Measurements from ENCODE around the gene LRCH3.

LRCH3 gene

DNA sequence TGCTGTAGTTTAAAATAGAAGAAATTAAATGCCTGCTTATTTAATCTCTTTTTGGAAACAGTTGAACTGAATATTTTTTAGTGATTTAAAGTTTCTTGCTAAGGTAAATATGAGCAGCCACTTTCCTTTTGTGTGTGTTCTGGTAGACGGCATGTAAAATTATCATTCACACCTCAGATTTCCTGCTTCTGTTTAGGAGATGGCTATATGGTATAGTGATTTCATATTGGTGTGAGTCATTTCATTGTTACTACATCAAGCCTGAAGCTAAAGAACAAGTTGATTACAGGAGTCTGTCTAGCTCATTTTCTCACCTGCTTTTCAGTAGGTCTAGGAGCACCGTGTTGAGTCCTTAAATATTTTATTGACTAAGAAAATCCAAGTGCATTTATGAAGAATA lies 2.2 kb downstream of the LRCH3 start:
- DNase-seq, result no peak

DNA sequence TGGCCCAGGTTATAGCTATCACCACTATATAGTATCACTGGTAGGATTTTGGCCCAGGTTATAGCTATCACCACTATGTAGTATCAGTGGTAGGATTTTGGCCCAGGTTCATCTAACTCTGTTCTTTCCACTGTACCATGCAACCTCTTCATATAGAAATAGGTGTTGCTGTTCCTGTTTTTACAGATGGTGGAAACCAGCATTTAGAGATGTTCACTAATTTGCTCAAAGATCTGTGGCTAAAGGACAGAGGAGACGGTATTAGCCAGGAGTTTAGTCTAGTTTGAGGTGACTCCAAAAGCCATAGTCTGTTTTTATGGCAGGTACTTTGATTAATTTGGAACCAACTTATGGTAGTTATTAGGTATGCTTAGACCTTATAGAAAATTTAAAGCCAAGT lies 3.1 kb downstream of the LRCH3 start:
- no peak for DNase-seq

DNA sequence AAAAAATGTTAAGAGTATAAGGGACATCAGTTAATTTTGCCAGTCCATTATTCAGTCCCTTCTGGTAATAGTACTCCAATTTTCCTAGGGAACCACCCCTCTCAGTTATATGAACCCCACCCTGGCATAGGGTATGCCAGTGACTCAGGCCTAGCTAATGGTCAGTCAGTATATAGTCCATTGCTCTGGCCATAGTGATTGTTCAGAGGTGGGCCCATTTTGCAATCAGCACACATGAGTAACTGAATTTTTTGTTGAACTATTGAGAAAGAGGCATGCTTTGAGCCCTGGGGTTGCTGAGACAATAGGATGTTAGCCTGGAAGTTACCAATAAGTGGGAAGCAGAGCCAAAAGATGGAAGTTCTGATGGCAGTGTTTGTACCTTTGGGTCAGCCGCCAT lies 4.1 kb downstream of the LRCH3 start:
- DNase-seq, result no peak

DNA sequence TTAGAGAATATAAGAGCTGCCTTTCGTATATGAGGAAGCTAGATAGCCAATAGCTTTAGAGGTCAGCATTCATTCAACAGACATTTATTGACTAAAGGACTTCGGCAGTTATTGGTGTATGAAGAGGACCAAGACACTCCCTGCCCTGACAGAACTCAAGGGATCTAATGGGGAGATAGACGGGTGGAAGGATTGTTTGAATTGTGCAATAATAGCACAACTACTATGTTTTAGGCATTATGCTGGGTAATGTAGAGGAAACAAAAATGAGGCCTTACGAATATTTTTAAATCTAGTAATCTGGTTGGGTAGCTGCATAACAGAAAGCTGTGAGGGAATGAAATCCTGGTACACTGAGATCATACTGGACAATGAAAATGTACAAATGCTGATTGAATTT lies 5.0 kb downstream of the LRCH3 start:
- no peak for DNase-seq

DNA sequence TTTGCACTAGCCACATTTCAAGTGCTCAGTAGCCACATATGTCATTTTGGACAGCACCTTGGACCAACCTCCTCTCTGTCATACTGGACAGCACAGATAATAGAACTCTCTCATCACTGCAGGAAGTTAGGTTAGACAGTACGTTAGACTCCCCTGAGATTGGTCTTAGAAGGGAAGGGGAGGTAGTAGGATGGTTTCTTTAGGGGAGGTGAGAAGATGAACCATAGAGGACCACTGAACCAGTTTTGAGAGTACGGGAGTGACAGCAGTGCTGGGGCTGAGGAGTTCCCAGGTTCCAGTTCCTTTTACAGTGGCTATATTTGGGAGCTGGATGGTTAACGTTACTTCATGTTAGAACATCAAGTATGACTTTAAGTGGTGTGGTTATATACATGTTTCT lies 7.8 kb downstream of the LRCH3 start:
- no peak for DNase-seq

DNA sequence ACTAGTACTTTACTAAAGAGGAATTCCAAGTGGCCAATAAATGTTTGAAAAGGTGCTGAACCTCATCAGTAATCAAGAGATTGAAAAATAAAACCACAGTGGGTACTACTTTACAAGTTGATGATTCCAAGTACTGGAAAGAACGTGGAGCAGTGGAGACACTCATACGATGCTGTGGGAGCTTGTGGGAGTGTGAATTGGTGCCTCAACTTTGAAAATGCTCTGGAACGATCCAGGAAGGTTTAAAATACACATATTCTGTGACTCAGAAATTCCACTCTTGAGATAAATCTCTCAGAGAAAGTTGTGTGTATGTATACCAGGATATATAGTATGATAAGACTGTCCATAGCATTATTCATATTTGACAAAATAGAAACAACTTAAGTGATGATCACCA lies 9.3 kb downstream of the LRCH3 start:
- DNase-seq, result no peak

DNA sequence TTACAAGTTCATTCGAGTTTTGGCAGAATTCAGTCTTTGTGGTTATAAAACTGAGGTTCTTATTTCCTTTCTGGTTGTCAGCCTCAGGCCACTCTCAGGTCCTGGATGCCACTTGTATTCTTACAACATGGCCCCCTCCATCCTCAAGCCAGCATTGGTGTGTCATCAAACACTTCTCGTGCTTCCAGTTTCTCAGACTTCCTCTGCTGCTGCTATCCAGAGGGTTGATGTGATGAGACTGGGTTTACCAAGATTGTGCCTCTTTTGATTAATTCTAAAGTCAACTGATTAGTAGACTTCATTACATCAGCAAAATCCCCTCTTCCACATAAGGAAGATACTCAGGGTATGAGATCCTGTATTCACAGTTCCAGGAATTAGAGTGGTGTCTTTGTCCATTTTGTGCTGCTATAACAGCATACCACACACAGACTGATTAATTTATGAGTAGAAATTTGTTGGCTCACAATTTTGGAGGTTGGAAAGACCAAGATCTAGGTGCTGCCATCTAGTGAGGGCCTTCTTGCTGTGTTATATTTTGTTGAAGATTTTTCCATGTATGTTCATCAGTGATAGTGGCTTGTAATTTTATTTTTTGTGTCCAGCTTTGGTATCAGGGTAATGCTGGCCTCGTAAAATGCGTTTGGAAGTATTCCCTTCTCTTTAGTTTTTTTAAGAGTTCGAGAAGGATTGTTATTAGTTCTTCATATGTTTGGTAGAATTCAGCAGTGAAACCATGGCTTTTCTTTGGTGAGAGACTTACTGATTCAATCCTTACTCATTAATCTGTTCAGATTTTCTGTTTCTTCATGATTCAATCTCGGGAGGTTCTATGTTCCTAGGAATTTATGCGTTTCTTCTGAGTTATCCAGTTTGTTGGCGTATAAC lies 11.1 kb downstream of the LRCH3 start:
- DNase-seq, result no peak

DNA sequence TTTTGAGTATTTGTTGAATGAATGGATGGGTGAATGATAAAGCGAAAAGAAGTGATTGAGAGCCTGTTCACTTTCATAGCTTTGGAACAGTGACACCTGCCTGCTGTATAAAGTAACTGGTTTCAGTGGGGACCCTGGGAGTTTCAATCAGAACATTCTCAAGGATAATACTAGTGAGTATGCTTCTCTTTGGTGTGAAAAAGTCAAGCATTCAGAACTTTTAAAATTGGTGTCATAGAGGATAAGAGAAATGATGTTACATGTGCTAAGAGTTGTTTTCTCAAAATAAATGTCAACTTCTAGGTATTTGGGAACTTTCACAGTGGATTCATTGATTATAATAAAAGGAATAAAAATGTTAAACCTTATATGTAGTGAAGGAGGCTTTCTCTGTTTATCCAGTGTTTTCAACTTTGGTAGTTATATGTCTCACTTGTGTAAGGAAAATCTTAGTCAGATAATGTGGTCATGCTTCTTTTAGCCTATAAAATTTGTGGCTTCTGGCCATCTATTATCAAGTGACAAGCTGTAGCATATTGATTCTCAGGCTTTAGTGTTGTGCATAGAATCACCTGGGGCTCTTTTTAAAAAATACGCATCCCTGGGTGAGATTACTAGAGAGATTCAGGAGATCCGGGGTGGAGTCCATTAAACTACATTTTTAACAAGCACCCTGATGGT lies 11.9 kb downstream of the LRCH3 start:
- DNase-seq, result no peak

DNA sequence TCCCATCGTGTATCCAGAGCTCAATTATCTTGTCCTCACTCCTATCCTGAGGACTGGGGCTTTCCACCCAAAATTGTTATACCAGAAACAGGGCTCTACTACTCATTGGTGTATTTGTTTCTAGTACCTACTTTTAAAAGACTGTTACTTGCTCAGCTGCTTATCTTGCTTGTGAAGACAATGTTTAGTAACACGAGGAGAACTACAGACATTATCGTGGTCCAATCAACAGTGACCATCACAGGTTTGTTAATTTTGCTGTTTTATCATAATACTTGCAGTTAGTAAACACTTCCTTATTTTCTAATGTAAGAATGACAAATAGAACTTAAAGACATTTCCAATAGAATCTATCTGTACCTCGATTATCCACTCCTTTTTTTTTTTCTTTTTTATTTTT lies 13.5 kb downstream of the LRCH3 start:
- DNase-seq, result no peak

DNA sequence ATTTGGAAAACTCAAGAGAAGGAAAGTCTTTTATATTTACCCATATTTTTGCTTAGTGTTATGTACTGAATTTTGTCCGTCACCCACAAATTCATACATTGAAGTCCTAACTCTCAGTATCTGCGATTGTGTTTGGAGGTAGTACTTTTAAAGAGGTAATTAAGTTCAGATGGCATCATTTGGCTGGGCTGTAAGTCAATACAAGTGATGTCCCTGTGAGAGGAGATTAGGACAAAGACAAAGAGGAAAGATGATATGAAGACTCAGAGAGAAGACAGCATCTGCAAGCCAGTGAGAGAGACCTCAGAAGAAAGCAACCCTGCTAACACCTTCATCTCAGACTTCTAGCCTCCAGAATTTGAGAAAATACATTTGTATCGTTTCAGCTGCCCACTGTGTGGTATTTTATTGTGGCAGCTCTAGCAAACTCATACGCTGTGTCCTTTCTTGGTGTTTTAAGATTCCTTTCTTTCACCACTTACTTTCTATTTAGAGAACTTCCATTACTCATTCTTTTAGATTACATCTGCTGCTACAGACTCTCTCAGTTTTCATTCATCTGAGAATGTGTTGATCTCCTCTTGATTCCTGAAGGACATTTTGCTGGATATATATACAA lies 17.0 kb downstream of the LRCH3 start:
- DNase-seq, result no peak

DNA sequence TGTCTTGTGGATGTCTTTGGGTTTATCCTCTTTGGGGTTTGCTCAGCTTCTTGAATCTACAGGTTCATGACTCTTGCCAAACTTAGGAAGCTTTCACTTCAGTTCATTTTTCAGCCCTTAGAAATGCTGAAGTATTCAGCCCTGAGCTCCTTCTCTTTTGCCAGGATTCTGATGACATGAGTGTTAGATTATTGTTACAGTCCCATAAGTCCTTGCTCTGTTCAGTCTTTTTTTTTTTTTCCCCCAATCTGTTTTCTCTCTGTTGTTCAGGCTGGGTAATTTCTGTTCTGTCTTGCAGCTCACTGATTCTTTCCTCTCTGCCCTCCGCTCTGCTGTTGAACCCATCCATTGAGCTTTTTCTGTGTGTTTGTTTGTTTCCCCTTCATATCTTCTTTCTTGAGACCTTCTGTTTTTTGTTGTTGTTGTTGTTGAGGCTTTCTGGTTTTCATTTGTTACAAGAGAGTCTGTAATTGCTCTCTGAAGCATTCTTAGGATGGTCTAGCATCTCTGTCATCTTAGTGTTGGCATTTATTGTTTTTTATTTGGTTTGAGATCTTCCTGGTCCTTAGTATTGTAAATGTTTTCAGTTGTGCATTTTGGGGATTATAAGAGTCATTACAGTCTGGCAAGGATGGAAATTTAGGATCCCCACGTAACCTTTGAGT lies 18.4 kb downstream of the LRCH3 start:
- no peak for DNase-seq

DNA sequence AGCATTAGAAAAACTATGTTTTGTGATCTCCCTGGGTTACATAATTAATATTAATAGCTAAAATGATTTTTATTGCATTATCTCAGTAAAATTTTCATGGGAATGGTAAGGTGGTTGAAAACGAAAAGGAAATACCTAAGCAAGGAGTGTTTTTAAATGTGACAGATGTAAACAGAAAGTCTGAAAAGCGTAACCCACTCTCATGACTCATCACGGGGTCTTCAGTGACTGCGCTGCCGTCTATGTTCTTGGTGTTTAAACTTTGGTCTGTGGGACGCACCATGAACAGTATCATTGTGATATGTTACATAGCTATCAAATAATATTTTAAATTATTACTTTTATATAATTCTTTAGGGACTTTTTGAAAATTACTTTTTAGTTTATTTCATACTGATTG lies 19.8 kb downstream of the LRCH3 start:
- DNase-seq, result no peak

DNA sequence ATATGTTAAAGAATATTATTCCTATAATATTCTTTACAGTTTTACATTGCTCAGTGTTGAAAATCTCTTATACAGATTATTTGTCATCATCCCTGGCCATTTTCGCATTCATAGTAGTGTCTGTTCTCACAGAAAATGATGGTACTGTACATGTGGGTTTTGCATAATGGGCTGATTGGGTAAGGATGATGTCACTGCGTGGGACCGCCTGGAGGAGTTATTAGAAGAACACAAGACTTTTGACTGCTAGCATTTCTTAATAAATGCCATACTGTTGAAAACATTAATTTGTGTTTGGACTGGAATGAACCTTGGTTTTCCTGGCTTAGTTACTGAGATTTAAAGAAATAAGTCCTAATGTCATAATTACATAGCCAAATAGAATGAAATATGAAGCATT lies 20.3 kb downstream of the LRCH3 start:
- no peak for DNase-seq

DNA sequence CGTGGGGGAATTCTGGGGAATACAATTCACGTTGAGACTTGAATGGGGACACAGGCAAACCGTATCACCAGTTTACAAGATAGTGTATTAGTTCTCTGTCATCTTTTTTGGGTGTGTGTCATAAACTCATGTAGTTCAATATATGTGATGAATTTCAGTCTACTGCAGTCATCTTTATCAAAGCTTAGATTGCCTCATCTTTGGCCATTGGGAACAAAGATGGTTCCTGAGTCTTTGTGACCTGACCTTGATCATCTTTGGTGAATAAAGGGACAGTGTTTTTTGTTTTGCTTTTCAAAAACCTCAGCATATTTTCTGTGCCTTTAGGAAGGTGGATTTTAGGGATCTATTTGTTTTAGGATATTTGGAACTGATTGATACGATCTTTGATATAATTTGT lies 23.3 kb downstream of the LRCH3 start:
- no peak for DNase-seq

DNA sequence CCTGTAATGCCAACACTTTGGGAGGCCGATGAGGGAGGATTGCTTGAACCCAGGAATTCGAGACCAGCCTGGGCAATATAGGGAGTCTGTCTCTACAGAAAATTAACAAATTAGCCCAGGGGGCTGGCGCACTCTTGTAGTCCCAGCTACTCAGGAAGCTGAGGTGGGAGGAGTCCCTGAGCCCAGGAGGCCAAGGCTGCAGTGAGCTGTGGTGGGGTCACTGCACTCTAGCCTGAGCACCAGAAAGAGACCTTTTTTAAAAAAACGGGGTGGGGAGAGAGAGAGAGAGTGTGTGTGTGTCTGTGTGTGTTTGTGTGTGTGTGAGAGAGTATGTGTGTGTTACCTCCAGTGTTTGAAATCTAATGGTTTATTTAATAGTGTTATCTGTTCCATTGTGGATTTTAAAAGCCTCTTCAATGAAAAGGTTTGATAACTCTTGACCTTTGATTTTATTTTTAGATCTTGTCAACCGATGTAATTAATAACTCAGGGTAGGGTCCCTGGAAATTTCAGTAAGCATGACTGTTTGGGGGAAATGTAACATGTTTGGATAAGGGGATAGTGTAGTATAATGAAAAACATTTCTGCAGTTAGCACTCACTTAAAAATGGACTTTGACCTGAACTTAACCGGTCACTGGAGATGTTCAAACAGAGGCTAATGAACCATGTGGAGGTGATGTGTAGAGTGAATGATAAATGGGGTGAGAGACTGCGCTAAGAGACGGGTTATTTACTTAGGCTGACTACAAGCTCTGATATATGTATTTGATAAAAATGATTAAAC lies 29.7 kb downstream of the LRCH3 start:
- no peak for DNase-seq

DNA sequence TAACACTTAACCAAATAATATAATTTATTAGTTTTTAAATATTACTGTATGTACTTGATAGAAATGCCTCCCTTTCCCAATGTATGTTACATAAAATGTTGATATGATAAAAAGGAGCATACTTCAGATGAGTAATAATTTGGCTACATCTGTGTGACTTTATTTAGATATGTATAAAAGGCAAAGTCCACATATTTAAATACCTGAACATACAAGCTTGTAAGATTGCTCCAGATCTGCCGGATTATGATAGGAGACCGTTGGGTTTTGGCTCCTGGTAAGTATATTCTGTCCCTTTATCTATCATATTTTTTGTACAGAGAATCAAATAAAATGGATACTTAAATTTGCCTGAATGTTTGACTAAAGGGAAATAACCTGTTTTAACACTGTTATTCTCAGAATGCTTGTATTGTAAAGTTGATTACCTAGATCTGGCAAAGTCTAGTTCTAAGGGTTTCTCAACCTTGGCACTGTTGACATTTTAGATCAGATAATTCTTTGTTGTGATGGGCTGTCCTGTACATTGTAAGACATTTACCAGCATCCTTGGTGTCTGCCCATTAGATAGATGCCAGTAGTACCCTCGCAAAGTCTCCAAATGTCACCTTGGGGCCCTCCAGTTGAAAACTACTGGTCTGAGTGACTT lies 38.5 kb downstream of the LRCH3 start:
- DNase-seq, result no peak

DNA sequence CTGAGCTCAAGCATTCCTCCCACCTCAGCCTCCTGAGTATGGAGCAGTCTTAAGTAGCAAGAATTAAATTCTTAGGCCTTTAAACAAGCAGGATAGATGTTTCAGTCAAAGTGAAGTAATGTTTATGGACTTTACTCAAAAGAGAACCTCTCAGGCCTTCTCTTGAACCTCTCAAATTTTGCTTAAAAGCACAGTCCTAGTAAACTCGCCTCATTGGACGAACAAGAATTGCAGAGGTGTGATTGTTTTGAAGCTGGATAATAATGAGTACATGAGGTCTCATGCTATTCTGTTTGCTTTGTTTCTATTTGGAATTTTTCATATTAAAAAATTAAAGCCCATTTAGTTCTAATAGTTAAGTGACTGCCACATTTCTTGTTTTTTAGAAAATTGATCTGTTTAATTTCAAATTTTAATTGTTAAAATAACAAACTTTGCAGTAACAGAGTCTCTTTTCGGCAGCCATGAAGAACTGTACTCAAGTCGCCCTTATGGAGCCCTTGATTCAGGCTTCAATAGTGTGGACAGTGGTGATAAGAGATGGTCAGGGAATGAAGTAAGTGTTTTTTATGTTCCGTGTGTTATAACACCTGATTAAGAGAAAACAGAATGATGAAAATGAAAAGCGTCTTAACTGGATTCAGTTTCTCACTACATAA lies 39.4 kb downstream of the LRCH3 start:
- no peak for DNase-seq

DNA sequence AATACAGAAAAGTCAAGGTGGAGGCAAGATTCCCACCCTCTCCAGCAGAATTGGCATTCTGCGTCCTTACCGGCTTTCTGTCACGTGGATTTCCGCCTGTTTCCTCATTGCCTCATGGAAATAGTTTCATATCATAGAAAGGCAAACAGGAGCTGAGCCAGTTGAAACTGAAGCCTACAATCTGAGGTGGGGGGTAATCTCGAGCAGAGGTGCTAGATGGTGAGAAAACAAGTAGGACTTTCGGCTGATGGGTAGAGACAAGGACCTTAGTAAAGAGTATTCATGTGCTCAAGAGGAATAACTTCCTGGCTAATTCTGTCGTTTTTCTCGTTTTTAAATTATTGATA lies 39.9 kb downstream of the LRCH3 start:
- DNase-seq, result no peak

DNA sequence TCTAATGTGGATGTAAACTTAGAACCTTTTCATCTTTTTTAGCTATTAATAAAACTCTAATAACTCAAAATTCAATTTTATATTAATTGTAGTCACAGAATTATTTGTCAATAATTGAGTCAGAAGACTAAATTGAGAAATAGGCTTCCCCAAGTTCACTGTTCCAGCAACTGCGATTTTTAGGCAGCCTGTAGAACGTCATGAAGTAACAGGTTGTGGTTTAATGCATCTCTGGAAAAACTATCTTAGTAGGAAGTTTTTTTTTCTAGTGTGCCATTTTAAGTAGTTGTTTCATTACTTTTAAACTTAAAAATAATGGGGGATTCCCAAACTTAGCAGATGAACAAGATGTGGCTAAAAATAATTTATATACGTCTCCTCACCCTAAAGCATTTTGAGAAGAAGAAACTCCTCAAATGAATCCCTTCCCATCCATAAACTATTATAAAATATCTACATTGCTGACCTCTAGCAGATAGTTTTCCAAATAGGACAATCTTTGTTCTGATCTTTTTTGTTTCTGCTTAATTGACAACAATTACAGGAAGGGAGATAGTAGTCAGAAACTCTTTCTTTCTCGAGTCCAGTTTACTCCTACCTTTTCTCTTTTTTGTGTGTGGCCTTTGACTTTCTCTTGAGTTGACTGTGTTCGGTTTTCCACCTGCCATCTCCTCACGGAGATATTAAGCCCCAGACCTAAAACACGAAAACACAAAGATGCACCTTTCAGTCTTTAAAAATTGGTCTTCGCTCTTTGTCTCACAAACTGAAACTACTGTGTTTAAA lies 43.1 kb downstream of the LRCH3 start:
- no peak for DNase-seq

DNA sequence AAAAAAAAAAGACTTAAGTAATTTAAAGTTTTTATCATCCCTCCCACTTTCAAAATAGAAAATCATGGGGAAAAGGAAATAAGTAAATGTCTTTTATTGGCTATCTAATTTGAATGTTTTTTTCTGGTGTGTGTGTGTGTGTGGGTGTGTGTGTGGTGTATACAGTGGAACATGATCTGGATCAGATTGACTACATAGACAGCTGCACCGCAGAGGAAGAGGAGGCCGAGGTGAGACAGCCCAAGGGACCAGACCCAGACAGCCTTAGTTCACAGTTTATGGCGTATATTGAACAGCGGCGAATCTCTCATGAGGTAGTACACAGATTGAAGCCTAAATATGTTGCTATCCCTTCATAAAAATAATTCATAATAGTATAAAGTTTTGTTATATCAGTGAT lies 44.5 kb downstream of the LRCH3 start:
- DNase-seq, result no peak

DNA sequence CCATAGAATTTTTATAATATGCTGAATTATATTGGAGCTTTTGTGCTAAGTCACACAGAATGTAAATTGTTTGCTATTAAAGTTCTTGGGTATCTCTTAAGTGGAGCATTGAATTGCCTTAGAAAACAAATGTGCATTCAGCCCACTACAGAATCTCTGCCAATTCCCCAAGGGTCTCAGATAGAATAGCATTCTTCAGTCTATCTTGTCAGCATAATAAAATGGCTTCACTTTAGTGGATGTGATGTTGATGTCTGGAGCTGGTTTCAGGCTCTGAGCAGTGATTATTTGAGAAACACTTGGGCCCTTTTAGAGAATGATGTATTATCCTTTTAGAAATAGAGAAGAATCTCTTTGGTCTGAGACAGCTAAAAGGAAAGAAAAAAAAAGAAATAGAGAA lies 45.2 kb downstream of the LRCH3 start:
- no peak for DNase-seq
